ENCODE results near the gene LIG1.

DNA sequence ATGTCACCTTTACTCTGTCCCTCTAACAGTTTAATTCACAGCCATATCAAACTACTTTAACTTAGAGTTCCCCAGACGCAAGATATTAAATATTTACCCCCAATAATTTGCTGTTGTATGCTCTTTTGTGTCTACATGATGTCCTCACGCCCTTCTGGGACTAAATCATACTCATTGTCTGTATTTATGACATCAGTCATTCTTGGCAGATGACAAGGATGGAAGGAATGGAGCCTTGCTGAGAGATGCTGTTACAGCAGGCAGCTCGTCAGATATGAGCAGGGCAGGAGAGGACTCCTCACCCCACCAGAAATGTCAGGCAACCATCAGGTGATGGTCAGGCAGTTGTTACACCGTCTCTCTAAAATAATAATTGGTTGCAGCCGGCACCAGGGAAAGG is 43.8 kb upstream of the LIG1 start:
- TF ChIP-seq, protein P1, sequence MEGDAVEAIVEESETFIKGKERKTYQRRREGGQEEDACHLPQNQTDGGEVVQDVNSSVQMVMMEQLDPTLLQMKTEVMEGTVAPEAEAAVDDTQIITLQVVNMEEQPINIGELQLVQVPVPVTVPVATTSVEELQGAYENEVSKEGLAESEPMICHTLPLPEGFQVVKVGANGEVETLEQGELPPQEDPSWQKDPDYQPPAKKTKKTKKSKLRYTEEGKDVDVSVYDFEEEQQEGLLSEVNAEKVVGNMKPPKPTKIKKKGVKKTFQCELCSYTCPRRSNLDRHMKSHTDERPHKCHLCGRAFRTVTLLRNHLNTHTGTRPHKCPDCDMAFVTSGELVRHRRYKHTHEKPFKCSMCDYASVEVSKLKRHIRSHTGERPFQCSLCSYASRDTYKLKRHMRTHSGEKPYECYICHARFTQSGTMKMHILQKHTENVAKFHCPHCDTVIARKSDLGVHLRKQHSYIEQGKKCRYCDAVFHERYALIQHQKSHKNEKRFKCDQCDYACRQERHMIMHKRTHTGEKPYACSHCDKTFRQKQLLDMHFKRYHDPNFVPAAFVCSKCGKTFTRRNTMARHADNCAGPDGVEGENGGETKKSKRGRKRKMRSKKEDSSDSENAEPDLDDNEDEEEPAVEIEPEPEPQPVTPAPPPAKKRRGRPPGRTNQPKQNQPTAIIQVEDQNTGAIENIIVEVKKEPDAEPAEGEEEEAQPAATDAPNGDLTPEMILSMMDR (IDR thresholded peaks at IDR 0.05) = no peak
- TF ChIP-seq POLR2A (IDR thresholded peaks at IDR 0.05) = no peak
